ENCODE results near the gene VMAC.
"Not testable (repeated sequence)": the region's sequence is repeated elsewhere in the genome, so short reads cannot be mapped to it uniquely, and the experiment has no call there.

VMAC gene

GRCh38 chr19:5904352-5905113 is at the start of gene VMAC:
VMAC (plus strand) TSS chr19:5904872; CDS start chr19:5904891, 19 bp downstream.
- DNase-seq, result peak; percentile 100

GRCh38 chr19:5855151-5855550 is 49.5 kb upstream of the VMAC start:
- DNase-seq, result not testable (repeated sequence)

- DNase-seq, result no peak
Observed at GRCh38 chr19:5857203-5858081, 47.2 kb upstream of the VMAC start.

- DNase-seq, result no peak
Observed at GRCh38 chr19:5863030-5863665, 41.5 kb upstream of the VMAC start.

GRCh38 chr19:5864013-5864720 is 40.5 kb upstream of the VMAC start:
- DNase-seq, result no peak

- DNase-seq, result no peak
Observed at GRCh38 chr19:5864725-5865486, 39.8 kb upstream of the VMAC start.

- no peak for DNase-seq
Observed at GRCh38 chr19:5865772-5866171, 38.9 kb upstream of the VMAC start.

- DNase-seq, result no peak
Observed at GRCh38 chr19:5867201-5868136, 37.2 kb upstream of the VMAC start.

- DNase-seq, result no peak
Observed at GRCh38 chr19:5870986-5871394, 33.7 kb upstream of the VMAC start.

- no peak for DNase-seq
Observed at GRCh38 chr19:5873617-5874199, 31.0 kb upstream of the VMAC start.

- not testable (repeated sequence) for DNase-seq
Observed at GRCh38 chr19:5874496-5874895, 30.2 kb upstream of the VMAC start.

GRCh38 chr19:5877427-5877826 is 27.2 kb upstream of the VMAC start:
- DNase-seq, result no peak

- DNase-seq, result no peak
Observed at GRCh38 chr19:5877882-5878281, 26.8 kb upstream of the VMAC start.

GRCh38 chr19:5880196-5880595 is 24.5 kb upstream of the VMAC start:
- no peak for DNase-seq

GRCh38 chr19:5880604-5881078 is 24.0 kb upstream of the VMAC start:
- DNase-seq, result no peak

GRCh38 chr19:5881543-5882299 is 23.0 kb upstream of the VMAC start:
- DNase-seq, result no peak

- no peak for DNase-seq
Observed at GRCh38 chr19:5882421-5882968, 22.2 kb upstream of the VMAC start.

GRCh38 chr19:5883157-5883873 is 21.4 kb upstream of the VMAC start:
- not testable (repeated sequence) for DNase-seq
